Right lobe of liver (tissue), 6 donors: Measurements from ENCODE around the gene SWAP70. TPM values are rescaled to one million over a fixed set of nuclear protein-coding genes. Genes with fewer than 3 reads are reported as not detected.

Experiments
- ATAC-seq, 4 donors: fragments of 200-7000 bp; cut with Tn5 transposase; one replicate each; pipeline ENCODE4 v1.9.1; 2020; ENCODE audit warnings: mild to moderate bottlenecking in 4 of 4, moderate library complexity in 4 of 4
- DNase-seq, 3 donors: peaks; one replicate each; pipeline ENCODE4 v3.0.0-alpha.2; 2020
- H3K27ac ChIP-seq, 3 donors: fragments of 200-600 bp; one replicate each; pipeline ENCODE4 v1.8.0; 2022
- H3K27me3 ChIP-seq, 2 donors: fragments of 200-600 bp; one replicate each; pipeline ENCODE4 v1.8.0; 2022
- H3K36me3 ChIP-seq, 4 donors: fragments of 200-600 bp; sonication (generic) in 1 of 4; one replicate each; pipeline versions ENCODE4 v1.5.1 to v1.8.0; 2017 to 2022; ENCODE audit warnings: control low read depth in 1 of 4
- H3K4me1 ChIP-seq, 4 donors: fragments of 200-600 bp; sonication (generic) in 1 of 4; one replicate each; pipeline versions ENCODE4 v1.5.1 to v1.8.0; 2017 to 2022; ENCODE audit warnings: control low read depth in 1 of 4
- H3K4me3 ChIP-seq, 3 donors: fragments of 200-600 bp; one replicate each; pipeline ENCODE4 v1.8.0; 2022
- H3K9me3 ChIP-seq, 4 donors: fragments of 200-600 bp; sonication (generic) in 1 of 4; one replicate each; pipeline versions ENCODE4 v1.5.1 to v1.8.0; 2017 to 2022; ENCODE audit warnings: control low read depth in 1 of 4
- CTCF ChIP-seq, 4 donors: fragments of 200-600 bp in 3 of 4; fragments of 450-650 bp in 1 of 4; IDR thresholded peaks; one replicate each; pipeline versions ENCODE4 v1.5.1 to v1.8.0; 2016 to 2022; ENCODE audit warnings: antibody characterized with exemption in 4 of 4, mild to moderate bottlenecking in 2 of 4
- POLR2A ChIP-seq: fragments of 450-650 bp; IDR thresholded peaks from one replicate; pipeline ENCODE4 v1.6.1; 2017; ENCODE audit warnings: antibody characterized with exemption, mild to moderate bottlenecking
- WGBS: methylation state at CpG from one replicate; pipeline ENCODE4 v1.1.6; 2018; ENCODE audit warnings: low coverage, low lambda C conversion rate; ENCODE audit not compliant: insufficient coverage; ENCODE audit errors: missing lambda C conversion rate; 5-methylcytosine and 5-hydroxymethylcytosine counted together
- intact Hi-C, 2 donors: fragments of 100-400 bp; cut with DNase I; formaldehyde crosslinking; loops; one replicate each; pipeline versions ENCODE4 v1.11.2 to v1.14.1; 2022
- total RNA-seq, 6 experiments: library from RNA; depleted of rRNA in 2 of 6; stranded (reverse); fragments of >200 nt in 2 of 6; fragmentation: NEBNext Ultra II Directional in 3 of 6; extraction: Animal tissue kit (Norgen Biotek cat#: 25700) in 3 of 6; gene quantifications; one replicate each; pipeline versions ENCODE4 v1.1.0 to v1.2.4, GENCODE V29; 2016 to 2023
- donor health status: DM: no; HTN: yes; CAD: no.
- donor health status: DM: no; HTN: no; CAD: no.
- donor health status: DM: no; HTN: no; CAD: no.
- donor health status: DM: no; HTN: yes; CAD: no.
- donor health status: DM: no; HTN: yes; CAD: no.

SWAP70 gene
- total RNA-seq, 6 experiments from 2014 or later, result 3.2 to 13.5 (median 7.4) TPM

GRCh38 chr11:9732453-9732852 is 68.6 kb downstream of the SWAP70 start:
- Histone ChIP-seq H3K36me3 (peaks cover 0 to 5% (median 2%) of the 10 kb centered on the region in 4 donors), H3K27ac (no peak overlapping the region), H3K4me1 (no peaks in the 10 kb centered on the region), H3K4me3 (no peak overlapping the region), H3K9me3 (no peaks in the 10 kb centered on the region), H3K27me3 (no peaks in the 10 kb centered on the region)
- ATAC-seq, result no peak
- no peak for DNase-seq
- 91% methylated on average over 11 of the region's 11 CpGs for WGBS
- TF ChIP-seq CTCF (IDR thresholded peaks at IDR 0.05) (no peak), POLR2A (no peak)
- intact Hi-C loops, result no loop called here

GRCh38 chr11:9733212-9733611 is 69.3 kb downstream of the SWAP70 start:
- intact Hi-C loops, result no loop called here
- H3K4me3 ChIP-seq, result no peak overlapping the region
- H3K27ac ChIP-seq, result no peak overlapping the region
- H3K27me3 ChIP-seq, result no peaks in the 10 kb centered on the region
- ATAC-seq, result no peak
- TF ChIP-seq POLR2A (no peak), CTCF (IDR thresholded peaks at IDR 0.05) (no peak)
- 83% methylated on average over 3 of the region's 3 CpGs for WGBS
- H3K4me1 ChIP-seq, result no peaks in the 10 kb centered on the region
- no peak for DNase-seq
- peaks cover 0 to 5% (median 2%) of the 10 kb centered on the region in 4 donors for H3K36me3 ChIP-seq
- H3K9me3 ChIP-seq, result no peaks in the 10 kb centered on the region

DNA sequence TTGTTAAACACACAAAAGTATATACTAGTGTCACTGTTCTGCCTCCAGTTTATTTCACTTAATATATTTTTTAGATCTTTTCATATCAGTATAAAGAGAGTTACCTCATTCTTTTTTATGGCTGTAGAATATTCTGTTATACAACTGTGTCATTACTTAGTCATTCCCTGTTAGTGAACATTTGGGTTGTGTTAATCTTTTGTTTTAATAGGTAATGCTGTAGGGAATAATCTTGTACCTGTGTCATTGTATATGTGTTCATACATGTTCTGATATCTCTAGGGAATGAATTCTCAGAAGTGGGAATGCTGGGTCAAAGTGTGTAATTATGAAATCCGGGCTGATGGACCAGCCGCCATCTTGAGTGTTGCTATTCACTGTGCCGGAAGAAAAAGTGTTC is 71.4 kb downstream of the SWAP70 start:
- no peak for ATAC-seq
- no peaks in the 10 kb centered on the region for H3K27me3 ChIP-seq
- H3K4me3 ChIP-seq, result no peak overlapping the region
- no peaks in the 10 kb centered on the region for H3K9me3 ChIP-seq
- intact Hi-C loops, result no loop called here
- H3K27ac ChIP-seq, result no peak overlapping the region
- H3K4me1 ChIP-seq, result no peaks in the 10 kb centered on the region
- peaks cover 0 to 5% (median 0%) of the 10 kb centered on the region in 4 donors for H3K36me3 ChIP-seq
- no peak for DNase-seq
- TF ChIP-seq POLR2A, result no peak
- WGBS, result 89% methylated on average over 3 of the region's 3 CpGs

DNA sequence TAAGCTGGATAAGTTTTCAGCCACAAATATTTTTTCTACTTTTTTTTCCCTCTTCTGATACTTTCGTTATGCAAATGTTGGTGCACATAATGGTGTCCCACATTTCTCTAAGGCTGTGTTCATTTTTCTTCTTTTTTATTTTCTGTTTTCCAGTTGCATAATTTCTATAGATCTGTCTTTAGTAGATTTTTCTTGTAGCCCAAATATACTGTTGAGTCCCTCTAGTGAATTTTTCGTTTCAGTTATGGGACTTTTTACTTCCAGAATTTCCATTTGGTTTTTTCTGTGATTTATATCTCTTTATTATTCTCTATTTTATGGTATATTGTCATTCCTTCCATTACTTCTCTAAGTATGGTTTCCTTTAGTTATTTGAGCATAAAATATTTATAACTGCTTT is 72.0 kb downstream of the SWAP70 start:
- intact Hi-C loops, result no loop called here
- ATAC-seq, result no peak
- H3K36me3 ChIP-seq, result peaks cover 0 to 5% (median 0%) of the 10 kb centered on the region in 4 donors
- peaks cover 0 to 4% (median 0%) of the 10 kb centered on the region in 4 donors for H3K4me1 ChIP-seq
- H3K27me3 ChIP-seq, result no peaks in the 10 kb centered on the region
- no peak overlapping the region for H3K4me3 ChIP-seq
- no peak for DNase-seq
- no peaks in the 10 kb centered on the region for H3K9me3 ChIP-seq
- 85% methylated on average over 2 of the region's 2 CpGs for WGBS
- no peak for TF ChIP-seq POLR2A
- TF ChIP-seq CTCF (IDR thresholded peaks at IDR 0.05), result no peak
- no peak overlapping the region for H3K27ac ChIP-seq

GRCh38 chr11:9736365-9736764 is 72.5 kb downstream of the SWAP70 start:
- H3K36me3 ChIP-seq, result peaks cover 0 to 5% (median 0%) of the 10 kb centered on the region in 4 donors
- no peak overlapping the region for H3K4me3 ChIP-seq
- H3K9me3 ChIP-seq, result no peaks in the 10 kb centered on the region
- intact Hi-C loops, result no loop called here
- no peaks in the 10 kb centered on the region for H3K27me3 ChIP-seq
- no peak for TF ChIP-seq CTCF (IDR thresholded peaks at IDR 0.05)
- TF ChIP-seq POLR2A, result no peak
- DNase-seq, result no peak
- peaks cover 0 to 4% (median 0%) of the 10 kb centered on the region in 4 donors for H3K4me1 ChIP-seq
- H3K27ac ChIP-seq, result no peak overlapping the region
- WGBS, result 87% methylated on average over 2 of the region's 2 CpGs
- peak; percentile 73 to 80 (median 76) for ATAC-seq
